Prostate gland (tissue), 2 donors: Measurements from ENCODE around the gene COMMD4. TPM values are rescaled to one million over a fixed set of nuclear protein-coding genes. Genes with fewer than 3 reads are reported as not detected.
A peak's percentile ranks its signal among the peaks of the same experiment; 100 is the strongest.
"Not testable (repeated sequence)": the region's sequence is repeated elsewhere in the genome, so short reads cannot be mapped to it uniquely, and the experiment has no call there.

Experiments used
- DNase-seq: peaks from one replicate; pipeline ENCODE4 v3.0.0-alpha.2; 2019; ENCODE audit warnings: low spot score
- H3K27ac ChIP-seq, 2 donors: fragments of 200-600 bp; sonication (generic); 2 replicates each; pipeline ENCODE4 v1.5.1; 2017 to 2019
- H3K27me3 ChIP-seq: fragments of 200-600 bp; sonication (generic); replicated peaks from 2 replicates; pipeline ENCODE4 v1.5.1; 2019; ENCODE audit not compliant: insufficient read depth
- H3K36me3 ChIP-seq, 2 donors: fragments of 200-600 bp; sonication (generic); 1 replicate in 1 of 2; 2 replicates in 1 of 2; pipeline versions ENCODE4 v1.5.1 to v1.8.1; 2017 to 2019
- H3K4me1 ChIP-seq: fragments of 200-600 bp; sonication (generic); replicated peaks from 2 replicates; pipeline ENCODE4 v1.5.1; 2019
- H3K4me3 ChIP-seq, 2 donors: fragments of 200-600 bp; sonication (generic); 2 replicates each; pipeline ENCODE4 v1.5.1; 2017 to 2019
- H3K9me3 ChIP-seq: fragments of 200-600 bp; sonication (generic); 2 replicates; pipeline ENCODE4 v1.5.1; 2017
- POLR2A ChIP-seq: fragments of 450-650 bp; IDR thresholded peaks from one replicate; pipeline ENCODE4 v1.6.1; 2016; ENCODE audit warnings: antibody characterized with exemption, mild to moderate bottlenecking
- POLR2AphosphoS5 ChIP-seq: sonication (generic); formaldehyde crosslinking; IDR thresholded peaks from one replicate; pipeline ENCODE4 v1.6.1; 2017; ENCODE audit warnings: antibody characterized with exemption
- WGBS: methylation state at CpG from one replicate; pipeline ENCODE4 v1.1.5; 2018; 5-methylcytosine and 5-hydroxymethylcytosine counted together
- intact Hi-C: fragments of 100-400 bp; cut with DNase I; formaldehyde crosslinking; loops from one replicate; pipeline ENCODE4 v1.14.2; 2022
- total RNA-seq, 2 donors: library from RNA; depleted of rRNA; stranded (reverse); fragments of >200 nt; gene quantifications; one replicate each; pipeline ENCODE4 v1.1.0, GENCODE V29; 2016
- TF ChIP-seq, protein P1 (sequence below), 4 experiments: fragments of 200-600 bp in 2 of 4; fragments of 450-650 bp in 2 of 4; sonication (generic) in 2 of 4; IDR thresholded peaks; 1 replicate in 3 of 4; 2 replicates in 1 of 4; pipeline ENCODE4 v1.5.1; 2016 to 2019; ENCODE audit warnings: antibody characterized with exemption in 4 of 4, mild to moderate bottlenecking in 2 of 4, moderate library complexity in 2 of 4

COMMD4 gene
- total RNA-seq, 2 donors from 2014 or later, result 100 to 116 TPM

DNA sequence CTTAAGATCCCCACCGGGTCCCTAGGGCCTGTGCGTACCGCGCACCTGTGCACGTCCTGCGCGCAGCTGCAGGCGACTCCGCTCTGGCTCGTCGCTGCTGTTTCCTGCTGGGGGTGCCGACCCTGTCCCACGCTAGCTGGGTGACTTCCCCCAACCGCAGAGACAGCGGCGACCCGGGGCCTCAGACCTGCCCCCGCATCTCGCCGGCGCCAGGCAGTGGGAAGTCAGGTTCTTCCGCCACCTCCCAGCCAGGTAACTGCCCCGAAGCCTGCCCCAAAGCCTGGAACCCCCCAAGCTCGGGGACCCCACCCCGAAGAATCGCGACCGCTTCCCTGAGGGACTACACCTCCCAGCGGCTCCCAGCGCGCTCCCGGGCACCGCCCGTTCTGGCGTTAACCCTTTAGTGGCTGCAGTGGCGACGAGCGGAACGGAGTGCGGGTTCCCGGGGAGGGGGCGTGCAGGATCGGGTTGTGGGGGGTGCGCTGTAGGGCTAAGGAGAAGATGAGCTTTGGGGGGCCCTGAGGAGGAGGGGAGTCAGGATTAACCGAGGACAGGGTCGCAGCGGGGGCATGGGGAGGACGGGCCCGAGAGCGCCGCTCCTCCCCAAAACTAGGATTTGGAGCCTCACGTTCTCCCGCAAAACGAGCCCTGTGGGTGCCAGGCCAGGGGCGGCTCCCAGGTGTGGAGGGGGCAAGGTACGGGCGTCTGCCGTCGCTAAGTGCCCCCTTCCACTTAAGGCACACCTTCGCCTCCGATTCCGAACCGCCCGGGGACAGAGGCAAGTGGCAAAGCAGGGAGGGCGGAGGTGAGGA, 11.6 kb downstream of the COMMD4 start:
- intact Hi-C loops, result no loop called here
- no peaks in the 10 kb centered on the region for H3K9me3 ChIP-seq
- H3K27me3 ChIP-seq, result no peaks in the 10 kb centered on the region
- H3K4me3 ChIP-seq, result peak overlapping the region; percentile 66 to 87
- H3K27ac ChIP-seq, result peak overlapping the region; percentile 80 to 82
- TF ChIP-seq POLR2A (peak; percentile 12), POLR2AphosphoS5 (peak; percentile 39)
- TF ChIP-seq, protein P1, sequence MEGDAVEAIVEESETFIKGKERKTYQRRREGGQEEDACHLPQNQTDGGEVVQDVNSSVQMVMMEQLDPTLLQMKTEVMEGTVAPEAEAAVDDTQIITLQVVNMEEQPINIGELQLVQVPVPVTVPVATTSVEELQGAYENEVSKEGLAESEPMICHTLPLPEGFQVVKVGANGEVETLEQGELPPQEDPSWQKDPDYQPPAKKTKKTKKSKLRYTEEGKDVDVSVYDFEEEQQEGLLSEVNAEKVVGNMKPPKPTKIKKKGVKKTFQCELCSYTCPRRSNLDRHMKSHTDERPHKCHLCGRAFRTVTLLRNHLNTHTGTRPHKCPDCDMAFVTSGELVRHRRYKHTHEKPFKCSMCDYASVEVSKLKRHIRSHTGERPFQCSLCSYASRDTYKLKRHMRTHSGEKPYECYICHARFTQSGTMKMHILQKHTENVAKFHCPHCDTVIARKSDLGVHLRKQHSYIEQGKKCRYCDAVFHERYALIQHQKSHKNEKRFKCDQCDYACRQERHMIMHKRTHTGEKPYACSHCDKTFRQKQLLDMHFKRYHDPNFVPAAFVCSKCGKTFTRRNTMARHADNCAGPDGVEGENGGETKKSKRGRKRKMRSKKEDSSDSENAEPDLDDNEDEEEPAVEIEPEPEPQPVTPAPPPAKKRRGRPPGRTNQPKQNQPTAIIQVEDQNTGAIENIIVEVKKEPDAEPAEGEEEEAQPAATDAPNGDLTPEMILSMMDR (IDR thresholded peaks at IDR 0.05), result no peak
- peak; percentile 61 for DNase-seq
- no peaks in the 10 kb centered on the region for H3K4me1 ChIP-seq
- H3K36me3 ChIP-seq, result no peaks in the 10 kb centered on the region
- under 1% methylated on average over 59 of the region's 65 CpGs for WGBS

DNA sequence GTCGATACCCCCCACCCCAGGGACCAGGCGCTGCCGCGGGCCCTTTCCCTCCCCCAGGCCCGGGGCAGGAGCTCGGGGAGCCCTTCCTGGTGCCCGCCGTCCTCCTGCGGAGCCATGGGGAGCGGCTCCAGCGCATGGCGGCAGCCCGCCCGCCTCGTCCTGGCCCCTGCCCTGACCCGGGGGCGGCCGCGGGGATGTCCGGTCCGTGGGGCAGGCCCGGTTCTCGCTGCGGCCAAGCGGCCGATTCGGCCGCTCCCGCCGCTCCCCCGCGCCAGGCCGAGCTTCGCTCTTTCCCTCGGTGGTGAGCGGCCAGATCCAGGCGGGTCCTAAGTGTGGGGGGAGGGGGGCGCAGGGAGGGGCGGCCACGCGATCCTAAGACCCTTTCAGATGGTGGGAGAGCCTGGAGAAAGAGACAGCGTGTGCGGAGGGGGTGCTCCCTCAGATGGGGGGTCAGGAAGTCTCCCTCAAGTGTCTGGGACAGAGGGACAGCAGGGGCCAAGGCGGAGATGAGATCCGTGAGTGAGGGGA, 12.2 kb downstream of the COMMD4 start:
- Histone ChIP-seq H3K4me1 (no peaks in the 10 kb centered on the region), H3K27me3 (no peaks in the 10 kb centered on the region), H3K27ac (peak overlapping the region; percentile 80 to 82), H3K4me3 (peak overlapping the region; percentile 66 to 87), H3K36me3 (no peaks in the 10 kb centered on the region), H3K9me3 (no peaks in the 10 kb centered on the region)
- intact Hi-C loops, result no loop called here
- TF ChIP-seq, protein P1 (IDR thresholded peaks at IDR 0.05), result no peak
- TF ChIP-seq POLR2AphosphoS5 (no peak), POLR2A (no peak)
- 1% methylated on average over 19 of the region's 45 CpGs for WGBS
- no peak for DNase-seq

DNA sequence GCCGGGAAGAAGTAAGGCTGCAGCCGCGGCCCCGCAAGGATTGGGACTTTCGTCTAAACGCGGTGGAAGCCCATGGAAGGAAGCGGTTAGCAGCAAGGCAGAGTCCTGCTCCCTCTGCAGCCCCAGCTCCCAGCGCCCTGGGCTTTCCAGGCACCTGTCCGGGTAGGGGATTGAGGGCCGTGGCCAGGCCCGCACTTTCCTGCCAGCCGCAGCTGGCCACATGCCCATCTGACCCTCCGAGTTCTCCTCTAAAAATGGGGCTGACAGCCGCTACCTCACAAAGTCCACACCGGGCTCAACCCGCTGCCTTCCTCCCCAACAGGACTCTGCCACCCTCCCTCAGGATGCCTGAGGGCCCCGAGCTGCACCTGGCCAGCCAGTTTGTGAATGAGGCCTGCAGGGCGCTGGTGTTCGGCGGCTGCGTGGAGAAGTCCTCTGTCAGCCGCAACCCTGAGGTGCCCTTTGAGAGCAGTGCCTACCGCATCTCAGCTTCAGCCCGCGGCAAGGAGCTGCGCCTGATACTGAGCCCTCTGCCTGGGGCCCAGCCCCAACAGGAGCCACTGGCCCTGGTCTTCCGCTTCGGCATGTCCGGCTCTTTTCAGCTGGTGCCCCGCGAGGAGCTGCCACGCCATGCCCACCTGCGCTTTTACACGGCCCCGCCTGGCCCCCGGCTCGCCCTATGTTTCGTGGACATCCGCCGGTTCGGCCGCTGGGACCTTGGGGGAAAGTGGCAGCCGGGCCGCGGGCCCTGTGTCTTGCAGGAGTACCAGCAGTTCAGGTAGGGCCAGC, 12.9 kb downstream of the COMMD4 start:
- Histone ChIP-seq H3K27ac (peak overlapping the region; percentile 80 to 82), H3K27me3 (no peaks in the 10 kb centered on the region), H3K9me3 (no peaks in the 10 kb centered on the region), H3K4me1 (no peaks in the 10 kb centered on the region), H3K4me3 (peak overlapping the region; percentile 66 to 87), H3K36me3 (no peaks in the 10 kb centered on the region)
- no peak for TF ChIP-seq POLR2A
- TF ChIP-seq, protein P1 (IDR thresholded peaks at IDR 0.05), result no peak
- TF ChIP-seq POLR2AphosphoS5, result no peak
- no peak for DNase-seq
- WGBS, result 27% methylated on average over 45 of the region's 46 CpGs
- intact Hi-C loops, result no loop called here

DNA sequence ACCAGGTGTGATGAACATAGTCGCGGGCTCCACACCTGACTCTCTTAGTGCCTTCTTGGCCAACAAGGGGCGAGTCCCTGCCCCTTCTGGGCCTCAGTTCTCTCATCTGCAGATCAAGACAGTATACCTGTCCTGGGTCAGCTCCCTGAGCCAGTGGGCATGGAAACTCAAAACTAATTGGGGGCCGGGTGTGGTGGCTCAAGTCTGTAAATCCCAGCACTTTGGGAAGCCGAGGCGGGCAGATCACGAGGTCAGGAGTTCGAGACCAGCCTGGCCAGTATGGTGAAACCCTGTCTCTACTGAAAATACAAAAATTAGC, 13.4 kb downstream of the COMMD4 start:
- H3K4me1 ChIP-seq, H3K27ac ChIP-seq, H3K36me3 ChIP-seq, H3K27me3 ChIP-seq, H3K9me3 ChIP-seq, intact Hi-C loops, DNase-seq, H3K4me3 ChIP-seq: not testable (repeated sequence)
- WGBS, result 89% methylated on average over 8 of the region's 8 CpGs

DNA sequence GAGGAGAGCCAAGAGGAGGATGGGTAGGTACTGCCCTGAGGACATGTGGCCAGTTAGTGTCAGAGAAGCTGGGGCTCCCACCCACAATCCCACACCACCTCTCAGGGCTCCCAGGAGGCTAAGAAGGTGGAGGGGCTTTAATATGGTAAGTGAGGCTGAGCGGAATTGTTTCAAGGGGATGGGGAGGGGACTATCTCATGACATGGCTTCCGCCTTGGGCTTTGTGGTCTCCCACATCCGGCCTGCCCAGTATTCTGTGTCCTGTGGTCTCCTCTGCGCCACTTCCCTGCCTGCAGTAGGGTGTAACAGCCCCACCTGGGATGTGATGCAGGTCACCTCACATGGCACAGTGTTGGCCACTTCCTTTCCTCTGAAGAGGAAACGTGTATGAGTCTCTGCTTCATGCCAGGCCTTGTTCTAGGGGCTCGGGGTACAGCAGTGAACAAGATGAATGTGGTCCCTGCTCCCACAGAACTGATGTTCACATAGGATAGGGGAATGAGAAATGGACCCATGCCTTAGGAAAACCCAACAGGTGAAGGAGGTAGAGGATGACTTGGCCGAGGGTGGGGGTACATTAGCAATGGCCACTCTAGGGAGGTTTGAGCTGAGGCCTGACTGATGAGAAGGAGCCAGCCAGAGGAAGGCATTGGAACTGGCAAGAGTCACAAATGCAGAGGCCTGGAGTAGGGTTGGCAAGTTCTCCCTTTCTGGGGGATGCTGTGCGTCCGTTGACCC, 14.2 kb downstream of the COMMD4 start:
- H3K4me3 ChIP-seq, result no peak overlapping the region
- TF ChIP-seq, protein P1 (IDR thresholded peaks at IDR 0.05), result no peak
- TF ChIP-seq POLR2AphosphoS5 (no peak), POLR2A (no peak)
- no peak overlapping the region for H3K27ac ChIP-seq
- intact Hi-C loops, result no loop called here
- H3K27me3 ChIP-seq, result no peaks in the 10 kb centered on the region
- DNase-seq, result no peak
- no peaks in the 10 kb centered on the region for H3K4me1 ChIP-seq
- H3K36me3 ChIP-seq, result no peaks in the 10 kb centered on the region
- 71% methylated on average over 9 of the region's 9 CpGs for WGBS
- H3K9me3 ChIP-seq, result no peaks in the 10 kb centered on the region
